Lower leg skin (tissue), 3 donors: ENCODE results near the gene ARID1B.

Experiments used
- POLR2A ChIP-seq, 2 donors: fragments of 450-650 bp; IDR thresholded peaks; one replicate each; pipeline ENCODE4 v1.6.1; 2016 to 2017; ENCODE audit warnings: antibody characterized with exemption in 2 of 2, mild to moderate bottlenecking in 1 of 2, moderate library complexity in 1 of 2
- TF ChIP-seq, protein P1 (sequence below), 3 donors: fragments of 450-650 bp; IDR thresholded peaks; one replicate each; pipeline ENCODE4 v1.5.1; 2016; ENCODE audit warnings: antibody characterized with exemption in 3 of 3, mild to moderate bottlenecking in 3 of 3, moderate library complexity in 2 of 3

DNA sequence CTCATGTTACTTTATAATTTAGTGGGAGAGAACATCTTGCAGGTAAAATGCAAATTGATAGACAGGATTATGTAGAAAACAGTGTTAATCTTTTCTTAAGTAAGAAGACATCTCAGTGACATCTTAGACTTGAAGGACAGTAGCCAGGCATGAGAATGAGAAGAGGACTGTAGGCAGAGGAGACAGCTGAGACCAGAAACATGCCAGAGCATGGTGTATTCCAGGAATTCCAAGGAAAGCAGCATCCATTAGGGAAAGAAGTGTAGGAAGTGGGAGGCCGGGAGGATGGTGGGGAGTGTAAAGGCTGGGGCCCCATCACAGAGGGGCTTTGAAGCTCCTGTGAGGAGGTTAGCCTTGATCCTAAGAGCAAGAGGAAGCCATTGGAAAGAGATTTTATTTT, 225.6 kb downstream of the ARID1B start:
- TF ChIP-seq POLR2A (IDR thresholded peaks at IDR 0.05) = no peak
- TF ChIP-seq, protein P1, sequence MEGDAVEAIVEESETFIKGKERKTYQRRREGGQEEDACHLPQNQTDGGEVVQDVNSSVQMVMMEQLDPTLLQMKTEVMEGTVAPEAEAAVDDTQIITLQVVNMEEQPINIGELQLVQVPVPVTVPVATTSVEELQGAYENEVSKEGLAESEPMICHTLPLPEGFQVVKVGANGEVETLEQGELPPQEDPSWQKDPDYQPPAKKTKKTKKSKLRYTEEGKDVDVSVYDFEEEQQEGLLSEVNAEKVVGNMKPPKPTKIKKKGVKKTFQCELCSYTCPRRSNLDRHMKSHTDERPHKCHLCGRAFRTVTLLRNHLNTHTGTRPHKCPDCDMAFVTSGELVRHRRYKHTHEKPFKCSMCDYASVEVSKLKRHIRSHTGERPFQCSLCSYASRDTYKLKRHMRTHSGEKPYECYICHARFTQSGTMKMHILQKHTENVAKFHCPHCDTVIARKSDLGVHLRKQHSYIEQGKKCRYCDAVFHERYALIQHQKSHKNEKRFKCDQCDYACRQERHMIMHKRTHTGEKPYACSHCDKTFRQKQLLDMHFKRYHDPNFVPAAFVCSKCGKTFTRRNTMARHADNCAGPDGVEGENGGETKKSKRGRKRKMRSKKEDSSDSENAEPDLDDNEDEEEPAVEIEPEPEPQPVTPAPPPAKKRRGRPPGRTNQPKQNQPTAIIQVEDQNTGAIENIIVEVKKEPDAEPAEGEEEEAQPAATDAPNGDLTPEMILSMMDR (IDR thresholded peaks at IDR 0.05) = no peak
